Glomerular visceral epithelial cell (primary cell): Measurements from ENCODE around the gene TUG1.
A peak's percentile ranks its signal among the peaks of the same experiment; 100 is the strongest.

Experiments
- DNase-seq: peaks from one replicate; pipeline ENCODE4 v3.0.0-alpha.2; 2016; ENCODE audit errors: extremely low spot score

The TUG1 gene

GRCh38 chr22:30968924-30969531 is at the start of gene TUG1:
TUG1 (plus strand) TSS chr22:30969265.
- peak; percentile 97 for DNase-seq

DNA sequence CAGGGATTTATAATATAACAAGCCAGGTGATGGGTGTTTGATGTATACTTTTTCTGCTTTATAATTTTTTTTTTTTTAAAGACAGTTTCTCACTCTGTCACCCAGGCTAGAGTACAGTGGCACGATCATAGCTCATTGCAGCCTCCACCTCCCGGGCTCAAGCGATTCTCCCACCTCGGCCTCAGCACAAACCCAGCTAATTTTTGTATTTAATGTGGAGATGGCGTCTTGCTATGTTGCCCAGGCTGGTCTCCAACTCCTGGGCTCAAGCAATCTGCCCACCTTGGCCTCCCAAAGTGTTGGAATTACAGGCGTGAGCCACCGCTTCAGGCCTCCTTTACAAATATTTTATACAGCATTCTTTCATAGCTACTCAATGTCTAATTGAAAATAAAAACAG is 49.1 kb upstream of the TUG1 start:
- no peak for DNase-seq

GRCh38 chr22:30920407-30920806 is 48.7 kb upstream of the TUG1 start:
- DNase-seq = peak; percentile 61

DNA sequence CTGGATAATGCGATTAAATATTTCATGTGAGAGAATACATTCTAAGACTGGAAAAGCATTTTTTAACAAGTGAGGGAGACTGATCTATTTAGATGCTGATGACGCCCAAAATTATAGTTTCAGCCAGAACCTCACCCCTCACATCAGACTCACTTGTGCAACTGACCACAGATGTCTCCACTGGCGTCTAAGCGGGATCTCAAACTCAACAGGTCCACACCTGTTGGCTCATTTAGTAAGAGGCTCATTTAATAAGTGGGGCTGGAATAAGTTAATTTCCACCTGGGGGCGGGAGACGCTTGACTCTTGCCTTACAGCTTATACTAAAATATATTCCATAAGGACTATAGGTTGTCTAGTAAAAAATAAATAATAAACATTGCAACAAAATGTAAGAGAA is 48.0 kb upstream of the TUG1 start:
- DNase-seq = no peak

- DNase-seq = no peak
These were observed 46.9 kb upstream of the TUG1 start for GRCh38 chr22:30922151-30922611.

- no peak for DNase-seq
These were observed 45.7 kb upstream of the TUG1 start for GRCh38 chr22:30923168-30923900.

DNA sequence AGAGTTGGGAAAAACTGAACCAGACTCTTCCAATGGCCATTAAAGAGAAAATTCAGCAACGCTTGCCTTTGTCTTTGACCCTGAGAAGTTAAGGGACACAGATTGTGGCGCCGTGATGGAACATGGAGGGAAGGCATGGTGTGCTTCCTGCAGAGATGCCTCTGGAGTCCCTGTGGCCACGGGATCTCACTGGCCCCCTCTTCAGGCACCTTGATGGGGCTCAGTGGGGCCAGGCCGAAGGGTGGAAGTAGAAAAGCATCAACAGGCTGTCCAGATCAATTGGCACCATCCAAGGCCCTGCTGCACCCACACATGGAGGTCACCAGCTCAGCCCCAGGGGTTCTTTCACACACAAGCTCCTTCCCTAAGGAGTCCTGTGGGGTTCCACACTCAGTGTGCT is 43.4 kb upstream of the TUG1 start:
- DNase-seq = no peak

DNA sequence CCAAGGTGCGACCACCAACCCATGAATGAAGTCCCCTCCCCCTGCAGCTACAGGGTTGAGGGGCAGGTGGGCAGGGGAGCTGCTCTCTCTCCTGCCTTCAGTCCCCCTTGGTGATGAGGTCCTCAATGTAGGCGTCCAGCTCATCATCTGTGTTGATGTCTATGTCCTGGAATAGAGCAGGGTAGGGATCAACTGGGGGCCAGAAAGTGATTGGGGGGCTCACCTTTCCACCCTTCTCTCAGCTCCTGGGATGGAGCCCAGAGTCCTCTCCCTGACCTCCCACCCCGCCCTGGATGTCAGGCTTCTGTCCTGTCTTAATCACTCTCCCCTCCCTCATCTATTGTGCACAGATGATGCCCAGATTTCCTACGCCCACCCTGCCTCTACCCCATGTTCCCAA is 42.4 kb upstream of the TUG1 start:
- no peak for DNase-seq

- no peak for DNase-seq
These were observed 41.3 kb upstream of the TUG1 start for GRCh38 chr22:30927806-30928205.

GRCh38 chr22:30928401-30928800 is 40.7 kb upstream of the TUG1 start:
- DNase-seq = no peak

DNA sequence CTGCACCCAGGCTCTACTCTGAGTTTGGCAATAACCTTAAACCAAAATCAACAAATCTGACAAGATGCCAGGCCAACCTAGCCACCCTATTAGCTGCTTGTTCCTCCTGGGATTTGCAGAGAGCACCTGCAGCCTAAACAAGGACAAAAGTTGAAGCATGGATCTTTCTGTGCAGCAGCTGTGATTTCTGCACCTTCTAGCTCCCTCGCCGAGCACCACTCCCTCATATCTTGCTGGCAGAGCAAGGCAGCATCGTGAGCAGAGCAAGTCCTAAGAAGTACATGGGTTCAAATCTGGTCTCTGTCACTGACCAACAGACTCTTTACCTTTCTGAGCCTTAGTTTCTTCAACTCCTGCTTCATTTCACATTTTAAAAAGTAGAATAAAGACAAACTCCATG is 38.8 kb upstream of the TUG1 start:
- no peak for DNase-seq

GRCh38 chr22:30931541-30932300 is 37.3 kb upstream of the TUG1 start:
- no peak for DNase-seq

DNA sequence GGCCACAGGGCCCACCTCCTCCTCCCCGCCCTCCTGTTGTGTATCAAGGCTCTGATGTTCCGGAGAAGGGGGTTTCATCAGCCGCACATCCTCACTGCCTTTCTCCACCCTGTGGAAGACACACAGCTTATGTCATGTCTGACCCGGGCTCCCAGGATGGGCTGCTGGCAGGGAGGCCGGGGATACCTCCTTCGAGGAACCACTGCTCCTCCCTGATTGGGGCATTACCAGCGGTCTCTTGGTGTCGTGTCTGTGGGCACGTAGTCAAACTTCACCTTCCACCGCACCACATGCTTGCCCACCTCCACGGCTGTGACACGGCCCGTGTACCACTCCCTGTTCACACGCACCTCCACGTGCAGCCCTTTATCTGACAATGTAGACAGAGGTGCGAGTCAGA is 36.4 kb upstream of the TUG1 start:
- no peak for DNase-seq

DNA sequence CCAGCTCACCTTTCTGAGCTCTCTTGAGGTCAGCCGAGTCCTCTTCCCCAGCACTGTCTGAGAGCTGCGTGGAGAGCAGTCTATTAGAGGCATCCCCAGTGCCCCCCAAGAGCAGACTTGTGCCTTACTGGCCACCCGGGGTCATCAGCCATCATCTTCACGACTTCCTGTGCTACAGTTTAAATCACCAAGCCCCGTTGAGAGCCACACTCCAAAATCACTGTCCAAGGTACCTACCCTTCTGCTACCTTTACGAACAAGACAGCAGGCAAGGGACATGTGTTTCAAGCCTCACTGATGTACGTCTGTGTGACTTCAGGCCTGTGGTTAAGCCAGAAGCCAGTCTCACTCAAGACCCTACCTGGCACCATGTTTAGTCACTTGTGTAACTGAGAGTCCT is 35.6 kb upstream of the TUG1 start:
- DNase-seq = no peak

- DNase-seq = no peak
These were observed 35.0 kb upstream of the TUG1 start for GRCh38 chr22:30934053-30934452.

- no peak for DNase-seq
These were observed 28.2 kb upstream of the TUG1 start for GRCh38 chr22:30940685-30941362.

DNA sequence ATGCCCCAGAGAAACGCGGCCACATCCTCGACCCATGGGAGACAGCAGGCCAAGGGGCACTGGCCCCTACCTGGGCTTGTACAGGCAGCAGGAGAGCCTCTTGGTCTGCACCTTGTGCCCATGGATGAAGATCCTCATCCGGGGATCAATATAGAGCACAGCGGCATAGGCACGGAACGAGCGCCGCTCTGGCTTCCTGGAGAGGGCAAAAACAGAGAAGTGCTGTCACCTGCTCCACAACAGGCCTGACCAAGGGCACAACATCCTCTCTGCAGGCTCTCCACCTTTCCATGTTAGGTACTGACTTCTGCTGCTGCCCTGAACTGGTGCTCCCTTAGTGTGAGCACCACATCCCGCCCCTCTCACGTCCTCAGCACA is 27.7 kb upstream of the TUG1 start:
- no peak for DNase-seq

DNA sequence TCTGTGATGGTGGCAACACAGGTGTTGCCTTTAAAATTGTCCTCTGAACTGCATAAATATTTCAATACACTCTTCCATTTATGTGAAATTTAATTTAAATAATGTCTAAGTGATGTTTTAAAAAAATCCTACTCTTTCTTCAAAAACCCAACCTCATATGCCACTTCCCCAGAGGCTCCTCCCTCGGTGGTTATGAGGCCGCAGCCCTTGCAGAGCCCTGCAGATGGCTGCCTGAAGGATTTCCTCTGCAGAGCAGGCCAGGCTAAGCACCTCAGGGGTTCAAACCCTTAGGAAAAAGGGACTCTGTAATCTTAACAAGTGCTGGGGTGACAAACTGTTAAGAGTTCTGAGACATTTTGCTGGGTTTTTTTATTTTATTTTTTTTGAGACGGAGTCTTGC is 25.7 kb upstream of the TUG1 start:
- DNase-seq = no peak

DNA sequence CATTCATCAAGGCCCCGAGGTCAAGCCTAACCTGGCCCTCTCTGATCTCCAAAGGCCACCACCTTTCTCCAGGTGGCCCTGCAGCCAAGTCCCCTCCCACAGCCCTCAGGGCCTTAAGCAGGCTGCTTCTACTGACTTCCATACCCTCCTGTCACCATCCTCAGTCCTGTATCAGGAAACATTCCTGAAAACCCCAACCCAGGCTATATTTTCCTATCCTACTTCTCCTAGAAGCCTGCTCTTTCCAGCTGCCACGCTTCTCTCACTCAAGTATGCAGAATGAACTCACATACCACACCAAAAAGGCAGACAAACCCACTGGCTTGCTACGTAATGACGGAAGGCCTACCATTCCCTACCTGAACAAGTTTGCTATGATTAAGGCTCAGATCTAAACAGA is 24.1 kb upstream of the TUG1 start:
- no peak for DNase-seq

- DNase-seq = no peak
These were observed 23.4 kb upstream of the TUG1 start for GRCh38 chr22:30945653-30946052.

GRCh38 chr22:30946354-30946753 is 22.7 kb upstream of the TUG1 start:
- DNase-seq = no peak

- no peak for DNase-seq
These were observed 21.8 kb upstream of the TUG1 start for GRCh38 chr22:30947173-30947815.
